Endothelial cell of umbilical vein (primary cell): ENCODE measurements around the gene MAGIX. TPM values are rescaled to one million over a fixed set of nuclear protein-coding genes. Genes with fewer than 3 reads are reported as not detected.

Experiments
- BruUV-seq: library from RNA; stranded (reverse); fragments of 400-500 nt; replicated peaks from 2 replicates; lab custom pipeline; 2021; lab: Mats Ljungman, UMichigan
- CTCF ChIA-PET: fragments of 300-600, 350-600 bp; sonication (Branson Sonifier 250); formaldehyde crosslinking; loops from one replicate; lab custom pipeline; 2021; ENCODE audit warnings: antibody characterized with exemption, inconsistent platforms; lab: Charles Lee
- POLR2A ChIA-PET: fragments of 300-600, 350-600 bp; sonication (Branson Sonifier 250); formaldehyde crosslinking; loops from one replicate; lab custom pipeline; 2021; ENCODE audit warnings: antibody characterized with exemption, inconsistent platforms; lab: Charles Lee
- DNase-seq: peaks from one replicate; pipeline ENCODE4 v3.0.0-alpha.2; 2011; ENCODE audit warnings: low read depth, low spot score
- FAIRE-seq: peaks from 2 replicates; lab custom pipeline; 2011; peaks lifted over from hg19 to GRCh38; lab: Jason Lieb, UNC
- H2AFZ ChIP-seq: 2 replicates; pipeline ENCODE4 v1.6.0; 2012; ENCODE audit warnings: low read depth, low read length, control low read depth, inconsistent platforms
- H3K27ac ChIP-seq: 2 replicates; pipeline ENCODE4 v1.5.1; 2011; ENCODE audit warnings: low read depth, mild to moderate bottlenecking, control low read depth, low read length, moderate library complexity; ENCODE audit not compliant: insufficient read depth
- H3K27me3 ChIP-seq, 2 experiments: 2 replicates each; pipeline versions ENCODE4 v1.6.0 to v1.6.1; 2011; ENCODE audit warnings: low read length in 2 of 2, mixed read lengths in 1 of 2; ENCODE audit not compliant: control insufficient read depth in 2 of 2, insufficient read depth in 2 of 2
- H3K36me3 ChIP-seq, 2 experiments: 2 replicates in 1 of 2; 3 replicates in 1 of 2; pipeline ENCODE4 v1.5.1; 2011; ENCODE audit warnings: low read length in 2 of 2, mild to moderate bottlenecking in 1 of 2, moderate library complexity in 1 of 2; ENCODE audit not compliant: control insufficient read depth in 2 of 2, insufficient read depth in 2 of 2; ENCODE audit errors: extremely low read depth in 1 of 2
- H3K4me1 ChIP-seq: 3 replicates; pipeline ENCODE4 v1.5.1; 2011; ENCODE audit warnings: mild to moderate bottlenecking, low read length; ENCODE audit not compliant: control insufficient read depth, insufficient read depth; ENCODE audit errors: extremely low read depth
- H3K4me2 ChIP-seq: 2 replicates; pipeline ENCODE4 v1.6.1; 2011; ENCODE audit warnings: low read length, control low read depth, mixed read lengths; ENCODE audit not compliant: insufficient read depth
- H3K4me3 ChIP-seq, 3 experiments: fragments of 200-600 bp in 1 of 3; sonication (generic), shearing (Covaris generic) in 1 of 3; replicated peaks in 1 of 3; 2 replicates each; pipeline ENCODE4 v1.5.1; 2011 to 2016; ENCODE audit warnings: control low read depth in 3 of 3, low read length in 3 of 3, mild to moderate bottlenecking in 2 of 3, inconsistent platforms in 1 of 3, low read depth in 1 of 3, moderate library complexity in 1 of 3; ENCODE audit not compliant: insufficient read depth in 1 of 3
- H3K79me2 ChIP-seq: 2 replicates; pipeline ENCODE4 v1.6.0; 2012; ENCODE audit warnings: low read length, inconsistent platforms; ENCODE audit not compliant: control insufficient read depth, insufficient read depth
- H3K9ac ChIP-seq: replicated peaks from 2 replicates; pipeline ENCODE3; 2011; ENCODE audit warnings: low read length, control low read depth; ENCODE audit not compliant: insufficient read depth; ENCODE audit errors: extremely low read depth
- H3K9me1 ChIP-seq: replicated peaks from 3 replicates; pipeline ENCODE4 v1.6.0; 2011; ENCODE audit warnings: mild to moderate bottlenecking, low read length; ENCODE audit not compliant: control insufficient read depth, insufficient read depth; ENCODE audit errors: extremely low read depth
- H3K9me3 ChIP-seq: replicated peaks from 2 replicates; pipeline ENCODE4 v1.5.1; 2012; ENCODE audit warnings: low read length, inconsistent platforms; ENCODE audit not compliant: control insufficient read depth, insufficient read depth
- H4K20me1 ChIP-seq: replicated peaks from 2 replicates; pipeline ENCODE3; 2011; ENCODE audit warnings: mild to moderate bottlenecking, low read length; ENCODE audit not compliant: control insufficient read depth, insufficient read depth; ENCODE audit errors: extremely low read depth
- EZH2 ChIP-seq: IDR thresholded peaks from 2 replicates; pipeline ENCODE4 v1.6.1; 2012; ENCODE audit warnings: borderline replicate concordance, low read depth, mild to moderate bottlenecking, moderate library complexity, low read length, inconsistent platforms; ENCODE audit not compliant: severe bottlenecking
- FOS ChIP-seq: IDR thresholded peaks from 2 replicates; pipeline ENCODE4 v1.6.1; 2011; ENCODE audit warnings: mild to moderate bottlenecking, low read length, moderate library complexity, borderline replicate concordance; ENCODE audit not compliant: insufficient read depth
- GATA2 ChIP-seq: IDR thresholded peaks from 2 replicates; pipeline ENCODE4 v1.7.0; 2011; ENCODE audit warnings: low read depth, mild to moderate bottlenecking, moderate library complexity, mixed read lengths, low read length; ENCODE audit not compliant: insufficient read length, insufficient read depth
- JUN ChIP-seq: IDR thresholded peaks from 2 replicates; pipeline ENCODE4 v1.6.1; 2011; ENCODE audit warnings: borderline replicate concordance, low read depth; ENCODE audit not compliant: insufficient read length, insufficient read depth
- MAX ChIP-seq: IDR thresholded peaks from 2 replicates; pipeline ENCODE4 v1.6.1; 2011; ENCODE audit not compliant: insufficient read depth, insufficient read length
- MYC ChIP-seq: IDR thresholded peaks from one replicate; pipeline ENCODE4 v1.6.1; 2011; ENCODE audit warnings: mild to moderate bottlenecking, low read depth, low read length
- POLR2A ChIP-seq: IDR thresholded peaks from 2 replicates; pipeline ENCODE4 v1.6.1; 2012; ENCODE audit warnings: low read depth, mild to moderate bottlenecking, control low read depth, low read length
- POLR2AphosphoS5 ChIP-seq: IDR thresholded peaks from 2 replicates; pipeline ENCODE4 v1.6.1; 2012; ENCODE audit warnings: low read depth, mild to moderate bottlenecking, control low read depth, low read length, moderate library complexity; ENCODE audit not compliant: insufficient read depth
- dilution Hi-C: fragments of 300-500 bp; cut with MboI; formaldehyde crosslinking; loops from one replicate; pipeline ENCODE4 v1.15.0; 2019; ENCODE audit warnings: low sequenced_read_pairs; ENCODE audit not compliant: extremely low pct_ligation_motif_present
- intact Hi-C: fragments of 100-400 bp; cut with micrococcal nuclease; formaldehyde crosslinking; loops from one replicate; pipeline ENCODE4 v1.10.0; 2022
- polyA plus RNA-seq, 4 experiments: library from polyadenylated mRNA; depleted of rRNA in 3 of 4; stranded (reverse) in 3 of 4; unstranded in 1 of 4; fragments of >200 nt; gene quantifications; 2 replicates each; pipeline versions ENCODE4 v1.2.1 to v1.2.3, GENCODE V29; 2011 to 2012; ENCODE audit warnings: missing spikeins in 1 of 4
- total RNA-seq: library from RNA; stranded (reverse); gene quantifications from 2 replicates; pipeline ENCODE4 v1.2.3, GENCODE V29; 2021
- TF ChIP-seq, protein P1 (sequence below), 2 donors: IDR thresholded peaks; 1 replicate in 1 of 2; 2 replicates in 1 of 2; pipeline ENCODE4 v1.5.1; 2011; ENCODE audit warnings: low read length in 2 of 2, mild to moderate bottlenecking in 2 of 2, moderate library complexity in 2 of 2, control low read depth in 1 of 2, inconsistent platforms in 1 of 2, low read depth in 1 of 2; ENCODE audit not compliant: insufficient read depth in 1 of 2; ENCODE audit errors: extremely low read depth in 1 of 2

The MAGIX gene
- total and polyA plus RNA-seq, 2 donors (not counting 3 experiments of a cell fraction or from before 2014, with no cell fraction given), result 0.77 to 0.88 TPM

GRCh38 chrX:49187028-49187394 lies 24.5 kb downstream of the MAGIX start:
- CTCF ChIA-PET, result no interaction called here
- Histone ChIP-seq H3K9ac (no peak overlapping the region), H3K9me3 (no peaks in the 10 kb centered on the region), H4K20me1 (no peaks in the 10 kb centered on the region), H3K9me1 (no peaks in the 10 kb centered on the region), H3K27ac (no peak overlapping the region), H3K4me3 (no peak overlapping the region), H3K4me1 (peaks cover 14% of the 10 kb centered on the region), H3K79me2 (no peaks in the 10 kb centered on the region), H2AFZ (no peak overlapping the region), H3K36me3 (peaks cover 0 to 2% of the 10 kb centered on the region in 2 experiments), H3K4me2 (no peak overlapping the region), H3K27me3 (no peaks in the 10 kb centered on the region)
- FAIRE-seq (no peak), DNase-seq (no peak)
- intact Hi-C loops (no loop called here), dilution Hi-C loops (no loop called here)
- TF ChIP-seq EZH2 (no peak), POLR2AphosphoS5 (no peak), MYC (no peak)
- TF ChIP-seq, protein P1, sequence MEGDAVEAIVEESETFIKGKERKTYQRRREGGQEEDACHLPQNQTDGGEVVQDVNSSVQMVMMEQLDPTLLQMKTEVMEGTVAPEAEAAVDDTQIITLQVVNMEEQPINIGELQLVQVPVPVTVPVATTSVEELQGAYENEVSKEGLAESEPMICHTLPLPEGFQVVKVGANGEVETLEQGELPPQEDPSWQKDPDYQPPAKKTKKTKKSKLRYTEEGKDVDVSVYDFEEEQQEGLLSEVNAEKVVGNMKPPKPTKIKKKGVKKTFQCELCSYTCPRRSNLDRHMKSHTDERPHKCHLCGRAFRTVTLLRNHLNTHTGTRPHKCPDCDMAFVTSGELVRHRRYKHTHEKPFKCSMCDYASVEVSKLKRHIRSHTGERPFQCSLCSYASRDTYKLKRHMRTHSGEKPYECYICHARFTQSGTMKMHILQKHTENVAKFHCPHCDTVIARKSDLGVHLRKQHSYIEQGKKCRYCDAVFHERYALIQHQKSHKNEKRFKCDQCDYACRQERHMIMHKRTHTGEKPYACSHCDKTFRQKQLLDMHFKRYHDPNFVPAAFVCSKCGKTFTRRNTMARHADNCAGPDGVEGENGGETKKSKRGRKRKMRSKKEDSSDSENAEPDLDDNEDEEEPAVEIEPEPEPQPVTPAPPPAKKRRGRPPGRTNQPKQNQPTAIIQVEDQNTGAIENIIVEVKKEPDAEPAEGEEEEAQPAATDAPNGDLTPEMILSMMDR (IDR thresholded peaks at IDR 0.05; ENCODE audit: extremely low read depth in 1 of 2, insufficient read depth in 1 of 2, low read depth in 1 of 2, low read length in 2 of 2), result no peak
- POLR2A ChIA-PET, result no interaction called here
- no TSS peak for BruUV-seq

DNA sequence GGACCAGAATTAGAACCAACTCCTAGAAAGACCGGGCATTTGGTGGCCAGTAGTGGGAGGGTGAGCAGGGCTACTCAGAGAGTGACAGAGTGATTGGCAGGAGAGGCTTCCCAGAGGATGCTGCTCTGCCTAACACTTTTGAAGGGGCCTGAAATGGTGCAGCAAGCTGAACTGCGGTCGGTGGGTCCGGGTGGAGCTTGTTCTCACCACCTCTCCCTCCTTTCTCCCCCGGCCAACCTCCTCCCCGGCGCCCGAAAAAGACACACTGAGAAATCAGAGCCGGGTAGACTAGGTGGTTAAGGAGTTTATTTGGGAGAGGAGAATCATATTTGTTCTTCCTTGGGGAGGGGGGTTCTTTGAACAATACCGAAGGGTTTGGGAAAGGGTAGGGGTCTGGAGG lies 25.0 kb downstream of the MAGIX start:
- no TSS peak for BruUV-seq
- Histone ChIP-seq H3K4me1 (peaks cover 14% of the 10 kb centered on the region), H3K9ac (no peak overlapping the region), H3K36me3 (no peaks in the 10 kb centered on the region), H3K27ac (no peak overlapping the region), H4K20me1 (no peaks in the 10 kb centered on the region), H2AFZ (no peak overlapping the region), H3K27me3 (no peaks in the 10 kb centered on the region), H3K9me3 (no peaks in the 10 kb centered on the region), H3K4me2 (no peak overlapping the region), H3K79me2 (no peaks in the 10 kb centered on the region), H3K9me1 (no peaks in the 10 kb centered on the region), H3K4me3 (no peak overlapping the region)
- no peak for DNase-seq
- no peak for FAIRE-seq
- TF ChIP-seq MAX (no peak), GATA2 (no peak), MYC (no peak), EZH2 (no peak), FOS (no peak), JUN (no peak), POLR2A (no peak), POLR2AphosphoS5 (no peak)
- TF ChIP-seq, protein P1 (IDR thresholded peaks at IDR 0.05; ENCODE audit: extremely low read depth in 1 of 2, insufficient read depth in 1 of 2, low read depth in 1 of 2, low read length in 2 of 2), result no peak
- CTCF ChIA-PET, result no interaction called here
- dilution Hi-C loops (no loop called here), intact Hi-C loops (no loop called here)
- POLR2A ChIA-PET, result no interaction called here
